ENCODE data around the gene UQCRQ.

DNA sequence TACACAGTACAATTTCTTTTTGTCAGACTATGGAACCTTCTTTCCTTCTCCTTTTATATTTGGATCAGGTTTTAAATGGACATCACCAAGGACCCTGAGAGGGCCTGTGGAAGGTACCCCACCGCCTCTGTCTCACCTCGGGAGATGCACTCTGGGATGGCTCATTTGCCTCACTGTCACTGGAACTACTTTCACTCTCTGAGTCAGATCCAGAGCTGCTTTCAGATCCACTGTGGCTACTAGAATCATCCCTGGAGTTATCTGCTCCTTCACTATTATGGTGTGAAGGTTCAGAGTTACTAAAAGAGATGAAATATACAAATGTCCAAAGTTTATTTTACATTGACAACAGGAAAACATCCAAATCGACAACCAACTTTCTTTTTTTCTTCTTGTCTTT lies 31.7 kb downstream of the UQCRQ start:
- no peak for TF ChIP-seq CTCF (IDR thresholded peaks at IDR 0.05; ENCODE audit: low read depth, low read length)
- TF ChIP-seq EZH2phosphoT487 (IDR thresholded peaks at IDR 0.05; ENCODE audit: low read depth): no peak

All from OCI-LY3 (cell line).